Liver (tissue), 3 donors: ENCODE results near the gene B3GNT3.

Source experiments
- JUND ChIP-seq, 2 donors: IDR thresholded peaks; 2 replicates each; pipeline ENCODE4 v1.6.1; 2016; ENCODE audit warnings: antibody characterized with exemption in 2 of 2
- SP1 ChIP-seq: IDR thresholded peaks from 2 replicates; pipeline ENCODE4 v1.6.1; 2018; ENCODE audit warnings: antibody characterized with exemption, mild to moderate bottlenecking
- TF ChIP-seq, protein P1 (sequence below): IDR thresholded peaks from 2 replicates; pipeline ENCODE4 v1.6.1; 2016; ENCODE audit warnings: antibody characterized with exemption
- TF ChIP-seq, protein P2 (sequence below): fragments of 150-350 bp; IDR thresholded peaks from 2 replicates; pipeline ENCODE4 v1.5.1; 2017; ENCODE audit warnings: improper control_type of control experiment, low read depth, low read length; ENCODE audit not compliant: missing input control
- TF ChIP-seq, protein P3 (sequence below): IDR thresholded peaks from 2 replicates; pipeline ENCODE4 v1.6.1; 2016; ENCODE audit warnings: antibody characterized with exemption
- TF ChIP-seq, protein P4 (sequence below): IDR thresholded peaks from 2 replicates; pipeline ENCODE4 v1.6.1; 2016; ENCODE audit warnings: antibody characterized with exemption
- donor health status: healthy.
- donor health status: healthy.

DNA sequence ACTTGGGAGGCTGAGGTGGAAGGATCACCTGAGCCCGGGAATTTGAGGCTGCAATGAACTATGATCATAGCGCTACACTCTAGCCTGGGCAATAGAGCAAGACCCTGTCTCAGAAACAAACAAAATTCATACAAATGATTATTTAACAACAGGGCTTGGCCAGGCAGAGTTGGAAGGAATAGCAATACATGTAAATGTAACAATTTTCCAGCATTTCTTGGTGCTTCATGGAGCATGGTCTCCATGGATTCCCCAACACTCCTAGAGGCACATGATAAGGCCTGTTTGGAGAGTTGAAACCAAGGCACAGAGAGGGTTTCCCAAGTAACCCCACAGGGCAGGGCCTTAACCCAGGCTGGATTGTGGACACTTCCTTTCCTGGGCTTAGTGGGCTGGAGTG lies 16.2 kb downstream of the B3GNT3 start:
- TF ChIP-seq, protein P1, sequence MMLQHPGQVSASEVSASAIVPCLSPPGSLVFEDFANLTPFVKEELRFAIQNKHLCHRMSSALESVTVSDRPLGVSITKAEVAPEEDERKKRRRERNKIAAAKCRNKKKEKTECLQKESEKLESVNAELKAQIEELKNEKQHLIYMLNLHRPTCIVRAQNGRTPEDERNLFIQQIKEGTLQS = no peak
- TF ChIP-seq, protein P2, sequence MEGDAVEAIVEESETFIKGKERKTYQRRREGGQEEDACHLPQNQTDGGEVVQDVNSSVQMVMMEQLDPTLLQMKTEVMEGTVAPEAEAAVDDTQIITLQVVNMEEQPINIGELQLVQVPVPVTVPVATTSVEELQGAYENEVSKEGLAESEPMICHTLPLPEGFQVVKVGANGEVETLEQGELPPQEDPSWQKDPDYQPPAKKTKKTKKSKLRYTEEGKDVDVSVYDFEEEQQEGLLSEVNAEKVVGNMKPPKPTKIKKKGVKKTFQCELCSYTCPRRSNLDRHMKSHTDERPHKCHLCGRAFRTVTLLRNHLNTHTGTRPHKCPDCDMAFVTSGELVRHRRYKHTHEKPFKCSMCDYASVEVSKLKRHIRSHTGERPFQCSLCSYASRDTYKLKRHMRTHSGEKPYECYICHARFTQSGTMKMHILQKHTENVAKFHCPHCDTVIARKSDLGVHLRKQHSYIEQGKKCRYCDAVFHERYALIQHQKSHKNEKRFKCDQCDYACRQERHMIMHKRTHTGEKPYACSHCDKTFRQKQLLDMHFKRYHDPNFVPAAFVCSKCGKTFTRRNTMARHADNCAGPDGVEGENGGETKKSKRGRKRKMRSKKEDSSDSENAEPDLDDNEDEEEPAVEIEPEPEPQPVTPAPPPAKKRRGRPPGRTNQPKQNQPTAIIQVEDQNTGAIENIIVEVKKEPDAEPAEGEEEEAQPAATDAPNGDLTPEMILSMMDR = no peak
- TF ChIP-seq, protein P3, sequence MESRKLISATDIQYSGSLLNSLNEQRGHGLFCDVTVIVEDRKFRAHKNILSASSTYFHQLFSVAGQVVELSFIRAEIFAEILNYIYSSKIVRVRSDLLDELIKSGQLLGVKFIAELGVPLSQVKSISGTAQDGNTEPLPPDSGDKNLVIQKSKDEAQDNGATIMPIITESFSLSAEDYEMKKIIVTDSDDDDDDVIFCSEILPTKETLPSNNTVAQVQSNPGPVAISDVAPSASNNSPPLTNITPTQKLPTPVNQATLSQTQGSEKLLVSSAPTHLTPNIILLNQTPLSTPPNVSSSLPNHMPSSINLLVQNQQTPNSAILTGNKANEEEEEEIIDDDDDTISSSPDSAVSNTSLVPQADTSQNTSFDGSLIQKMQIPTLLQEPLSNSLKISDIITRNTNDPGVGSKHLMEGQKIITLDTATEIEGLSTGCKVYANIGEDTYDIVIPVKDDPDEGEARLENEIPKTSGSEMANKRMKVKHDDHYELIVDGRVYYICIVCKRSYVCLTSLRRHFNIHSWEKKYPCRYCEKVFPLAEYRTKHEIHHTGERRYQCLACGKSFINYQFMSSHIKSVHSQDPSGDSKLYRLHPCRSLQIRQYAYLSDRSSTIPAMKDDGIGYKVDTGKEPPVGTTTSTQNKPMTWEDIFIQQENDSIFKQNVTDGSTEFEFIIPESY = no peak
- TF ChIP-seq SP1 (no peak), JUND (IDR thresholded peaks at IDR 0.05) (no peak)
- TF ChIP-seq, protein P4, sequence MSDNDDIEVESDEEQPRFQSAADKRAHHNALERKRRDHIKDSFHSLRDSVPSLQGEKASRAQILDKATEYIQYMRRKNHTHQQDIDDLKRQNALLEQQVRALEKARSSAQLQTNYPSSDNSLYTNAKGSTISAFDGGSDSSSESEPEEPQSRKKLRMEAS = no peak
